GM12892 (cell line): ENCODE measurements around the gene TIMM23.

Experiments used
- POLR2A ChIP-seq: IDR thresholded peaks from 2 replicates; pipeline ENCODE4 v1.6.1; 2011; ENCODE audit warnings: low read depth, low read length, control low read depth
- TAF1 ChIP-seq: IDR thresholded peaks from 2 replicates; pipeline ENCODE4 v1.6.1; 2011; ENCODE audit warnings: low read depth, mild to moderate bottlenecking, control low read depth, low read length, borderline replicate concordance

GRCh38 chr10:46022978-46023702 is 50.9 kb downstream of the TIMM23 start:
- TF ChIP-seq POLR2A (peak; percentile 61; the same call in 1 of the 2 replicates), TAF1 (no peak)
